MM.1S (cell line): Measurements from ENCODE around the gene TMEM176B.

ENCODE experiments used
- EZH2 ChIP-seq: fragments of 300-600 bp; sonication (generic); optimal IDR thresholded peaks from 2 replicates; pipeline ENCODE3; 2017; ENCODE audit warnings: low read depth, mild to moderate bottlenecking, antibody characterized with exemption, low read length, mixed read lengths
- EZH2phosphoT487 ChIP-seq: fragments of 300-600 bp; sonication (generic); IDR thresholded peaks from 2 replicates; pipeline ENCODE4 v1.6.1; 2018; ENCODE audit warnings: antibody characterized with exemption, low read length
- TF ChIP-seq, protein P1 (sequence below): fragments of 300-600 bp; sonication (generic); IDR thresholded peaks from 2 replicates; pipeline ENCODE4 v1.5.1; 2016; ENCODE audit warnings: antibody characterized with exemption, low read length, mixed read lengths

GRCh38 chr7:150754951-150755350 lies 45.2 kb downstream of the TMEM176B start:
- TF ChIP-seq, protein P1, sequence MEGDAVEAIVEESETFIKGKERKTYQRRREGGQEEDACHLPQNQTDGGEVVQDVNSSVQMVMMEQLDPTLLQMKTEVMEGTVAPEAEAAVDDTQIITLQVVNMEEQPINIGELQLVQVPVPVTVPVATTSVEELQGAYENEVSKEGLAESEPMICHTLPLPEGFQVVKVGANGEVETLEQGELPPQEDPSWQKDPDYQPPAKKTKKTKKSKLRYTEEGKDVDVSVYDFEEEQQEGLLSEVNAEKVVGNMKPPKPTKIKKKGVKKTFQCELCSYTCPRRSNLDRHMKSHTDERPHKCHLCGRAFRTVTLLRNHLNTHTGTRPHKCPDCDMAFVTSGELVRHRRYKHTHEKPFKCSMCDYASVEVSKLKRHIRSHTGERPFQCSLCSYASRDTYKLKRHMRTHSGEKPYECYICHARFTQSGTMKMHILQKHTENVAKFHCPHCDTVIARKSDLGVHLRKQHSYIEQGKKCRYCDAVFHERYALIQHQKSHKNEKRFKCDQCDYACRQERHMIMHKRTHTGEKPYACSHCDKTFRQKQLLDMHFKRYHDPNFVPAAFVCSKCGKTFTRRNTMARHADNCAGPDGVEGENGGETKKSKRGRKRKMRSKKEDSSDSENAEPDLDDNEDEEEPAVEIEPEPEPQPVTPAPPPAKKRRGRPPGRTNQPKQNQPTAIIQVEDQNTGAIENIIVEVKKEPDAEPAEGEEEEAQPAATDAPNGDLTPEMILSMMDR, result no peak
- TF ChIP-seq EZH2phosphoT487 (no peak), EZH2 (no peak)
